Rectal smooth muscle tissue (tissue), 1 donor: ENCODE measurements around the gene DNAAF2.
"Not testable (repeated sequence)": the region's sequence is repeated elsewhere in the genome, so short reads cannot be mapped to it uniquely, and the experiment has no call there.

ENCODE experiments used
- H3K27ac ChIP-seq: one replicate; pipeline ENCODE4 v1.7.0; 2013; ENCODE audit warnings: low read depth, low read length, inconsistent platforms
- H3K27me3 ChIP-seq: one replicate; pipeline ENCODE4 v1.7.0; 2013; ENCODE audit warnings: low read length; ENCODE audit not compliant: control insufficient read depth, insufficient read depth
- H3K36me3 ChIP-seq: one replicate; pipeline ENCODE4 v1.7.0; 2013; ENCODE audit warnings: low read length; ENCODE audit not compliant: control insufficient read depth, insufficient read depth
- H3K4me1 ChIP-seq: one replicate; pipeline ENCODE4 v1.7.0; 2013; ENCODE audit warnings: low read length; ENCODE audit not compliant: control insufficient read depth, insufficient read depth
- H3K4me3 ChIP-seq: one replicate; pipeline ENCODE4 v1.7.0; 2013; ENCODE audit warnings: low read length
- H3K9ac ChIP-seq: one replicate; pipeline ENCODE4 v1.7.0; 2013; ENCODE audit warnings: low read length

DNAAF2 gene

GRCh38 chr14:49586673-49587460 lies 48.2 kb downstream of the DNAAF2 start:
- peak overlapping the region; percentile 97 for H3K4me3 ChIP-seq
- no peaks in the 10 kb centered on the region for H3K27me3 ChIP-seq
- no peak overlapping the region for H3K9ac ChIP-seq
- no peaks in the 10 kb centered on the region for H3K4me1 ChIP-seq
- H3K36me3 ChIP-seq, result peaks cover 13% of the 10 kb centered on the region
- peak overlapping the region; percentile 95 for H3K27ac ChIP-seq

DNA sequence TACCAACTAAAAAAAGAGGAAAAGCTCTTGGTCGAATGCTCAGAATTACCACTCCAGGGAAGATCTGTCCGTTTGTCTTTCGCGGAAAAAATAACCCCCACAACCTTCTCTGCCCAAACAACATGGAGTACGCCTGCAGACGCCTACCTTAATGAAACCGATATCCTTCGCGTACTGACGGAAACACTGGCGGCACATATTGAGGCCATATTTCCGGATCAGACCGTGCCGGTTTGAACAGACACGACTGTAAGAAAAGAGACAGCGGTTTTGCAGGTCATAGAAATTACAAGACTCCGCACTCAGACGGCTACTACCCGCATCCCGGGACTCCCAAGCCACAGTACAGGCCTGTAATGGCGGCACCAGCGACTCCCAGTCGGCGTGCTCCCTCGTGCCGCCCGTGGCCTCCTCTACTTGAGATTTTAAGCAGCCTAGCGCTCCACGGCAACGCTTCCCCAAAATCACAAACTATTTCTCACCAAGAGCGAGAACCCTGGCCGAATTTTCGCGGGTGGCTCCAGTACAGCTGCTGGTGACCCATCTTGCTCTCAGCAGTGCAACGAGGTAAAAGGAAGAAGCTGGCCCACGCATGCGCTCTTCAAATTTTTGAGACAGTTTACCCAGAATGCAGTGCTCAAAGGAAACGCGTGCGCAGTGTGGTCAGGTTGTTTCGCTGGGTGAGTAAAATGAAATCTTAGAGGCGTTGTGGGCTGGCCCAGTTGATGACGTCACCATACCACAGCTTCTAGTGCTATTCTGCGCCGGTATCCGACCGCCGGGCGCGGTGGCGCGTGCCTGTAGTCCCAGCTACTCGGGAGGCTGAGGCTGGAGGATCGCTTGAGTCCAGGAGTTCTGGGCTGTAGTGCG lies 49.0 kb downstream of the DNAAF2 start, which contains the start of gene RPS29:
Gene RPS29, minus strand, starts transcription at position 578 of the 870 bp plus-strand sequence. Its CDS starts 34 bp downstream, at position 544.
- Histone ChIP-seq H3K4me1 (no peaks in the 10 kb centered on the region), H3K27ac (peak within 1 kb of the TSS; percentile 95), H3K27me3 (no peaks in the 10 kb centered on the region), H3K4me3 (peak within 1 kb of the TSS; percentile 97), H3K36me3 (peaks cover 13% of the 10 kb centered on the region), H3K9ac (peak within 1 kb of the TSS; percentile 98)

DNA sequence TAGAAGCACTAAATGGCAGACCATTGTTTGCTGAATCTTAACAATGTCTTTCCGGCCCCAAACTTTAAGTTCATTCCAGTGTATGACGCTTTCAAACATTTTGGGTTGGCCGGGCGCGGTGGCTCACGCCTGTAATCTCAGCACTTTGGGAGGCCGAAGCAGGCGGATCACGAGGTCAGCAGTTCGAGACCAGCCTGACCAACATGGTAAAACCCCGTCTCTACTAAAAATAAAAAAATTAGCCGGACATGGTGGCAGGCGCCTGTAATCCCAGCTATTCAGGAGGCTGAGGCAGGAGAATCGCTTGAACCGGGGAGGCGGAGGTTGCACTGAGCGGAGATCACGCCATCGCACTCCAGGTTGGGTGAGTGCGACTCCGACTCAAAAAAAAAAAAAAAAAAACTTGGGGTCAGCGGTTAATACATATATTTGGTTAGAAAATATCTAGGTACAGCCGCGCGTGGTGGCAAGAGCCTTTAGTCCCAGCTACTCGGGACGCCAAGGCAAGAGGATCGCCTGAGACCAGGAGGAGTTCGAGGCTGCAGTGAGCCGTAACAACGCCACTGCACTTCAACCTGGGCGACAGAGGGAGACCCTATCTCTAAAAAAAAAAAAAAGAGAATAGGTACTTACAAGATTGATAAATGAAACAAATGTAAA lies 49.9 kb downstream of the DNAAF2 start:
- Histone ChIP-seq H3K27ac (peak overlapping the region; percentile 95), H3K36me3 (peaks cover 13% of the 10 kb centered on the region), H3K4me3 (peak overlapping the region; percentile 97)
- H3K9ac ChIP-seq, H3K4me1 ChIP-seq, H3K27me3 ChIP-seq: not testable (repeated sequence)

GRCh38 chr14:49584058-49584457 lies 51.0 kb downstream of the DNAAF2 start:
- Histone ChIP-seq H3K27ac (no peak overlapping the region), H3K4me1 (no peaks in the 10 kb centered on the region), H3K4me3 (peak overlapping the region; percentile 12), H3K9ac (no peak overlapping the region), H3K27me3 (no peaks in the 10 kb centered on the region), H3K36me3 (peaks cover 13% of the 10 kb centered on the region)

DNA sequence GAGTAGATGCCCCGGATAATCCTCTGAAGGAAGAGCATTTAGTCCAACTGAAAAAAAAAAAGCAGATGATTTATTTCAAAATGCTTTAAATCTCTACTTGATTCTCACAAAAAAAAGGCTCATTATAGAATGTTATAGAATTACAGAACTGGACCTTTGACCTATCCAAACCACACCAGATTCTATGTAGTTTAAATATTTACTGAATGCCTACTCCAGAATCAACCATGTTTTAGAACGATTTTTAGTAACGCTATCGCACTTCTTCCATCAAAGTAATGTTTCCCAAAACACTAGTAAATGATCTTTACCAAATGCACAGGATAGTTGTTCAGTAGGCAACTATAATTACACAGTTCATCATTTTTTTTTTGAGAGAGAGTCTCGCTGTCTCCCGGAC lies 51.4 kb downstream of the DNAAF2 start:
- Histone ChIP-seq H3K4me1 (no peaks in the 10 kb centered on the region), H3K36me3 (peaks cover 13% of the 10 kb centered on the region), H3K4me3 (peak overlapping the region; percentile 12), H3K27ac (no peak overlapping the region), H3K27me3 (no peaks in the 10 kb centered on the region), H3K9ac (no peak overlapping the region)

- H3K9ac ChIP-seq, result no peak overlapping the region
- no peaks in the 10 kb centered on the region for H3K27me3 ChIP-seq
- H3K4me1 ChIP-seq, result no peaks in the 10 kb centered on the region
- no peak overlapping the region for H3K4me3 ChIP-seq
- H3K27ac ChIP-seq, result no peak overlapping the region
- peaks cover 15% of the 10 kb centered on the region for H3K36me3 ChIP-seq
Observed at GRCh38 chr14:49582113-49582977, 52.7 kb downstream of the DNAAF2 start.

GRCh38 chr14:49581209-49582112 lies 53.6 kb downstream of the DNAAF2 start:
- no peaks in the 10 kb centered on the region for H3K4me1 ChIP-seq
- H3K36me3 ChIP-seq, result peaks cover 17% of the 10 kb centered on the region
- H3K27me3 ChIP-seq, result no peaks in the 10 kb centered on the region
- H3K4me3 ChIP-seq, result no peak overlapping the region
- H3K9ac ChIP-seq, result no peak overlapping the region
- H3K27ac ChIP-seq, result no peak overlapping the region

- Histone ChIP-seq H3K36me3 (peaks cover 17% of the 10 kb centered on the region), H3K27me3 (no peaks in the 10 kb centered on the region), H3K4me1 (no peaks in the 10 kb centered on the region), H3K9ac (no peak overlapping the region), H3K27ac (no peak overlapping the region), H3K4me3 (no peak overlapping the region)
Observed at GRCh38 chr14:49579841-49580240, 55.2 kb downstream of the DNAAF2 start.

DNA sequence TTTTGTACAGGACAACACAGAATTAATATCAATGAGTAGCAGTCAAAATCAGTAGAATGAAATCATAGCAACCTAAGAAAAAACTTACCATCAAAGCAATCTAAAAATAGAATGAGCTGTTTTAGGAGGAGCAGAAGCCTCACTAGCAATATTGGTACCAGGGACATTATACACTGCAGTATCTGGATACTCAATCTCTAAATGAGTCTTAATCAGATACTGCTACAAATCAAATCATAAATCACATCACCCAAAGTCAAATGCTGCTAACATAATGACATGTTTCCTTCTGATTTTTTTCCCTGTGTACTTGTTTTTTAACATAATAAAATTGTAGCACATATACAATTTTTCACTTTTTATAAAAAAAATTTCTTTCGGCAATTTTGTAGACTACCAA lies 56.9 kb downstream of the DNAAF2 start:
- H3K4me3 ChIP-seq, result no peak overlapping the region
- H3K36me3 ChIP-seq, result peaks cover 10% of the 10 kb centered on the region
- H3K27me3 ChIP-seq, result no peaks in the 10 kb centered on the region
- no peak overlapping the region for H3K27ac ChIP-seq
- H3K9ac ChIP-seq, result no peak overlapping the region
- no peaks in the 10 kb centered on the region for H3K4me1 ChIP-seq
